ENCODE measurements around the gene NAPEPLD. TPM values are rescaled to one million over a fixed set of nuclear protein-coding genes. Genes with fewer than 3 reads are reported as not detected.

Gene NAPEPLD
- total and polyA plus RNA-seq, 2 donors (not counting 3 experiments of a cell fraction or from before 2014, with no cell fraction given): 2.6 to 6.7 TPM

DNA sequence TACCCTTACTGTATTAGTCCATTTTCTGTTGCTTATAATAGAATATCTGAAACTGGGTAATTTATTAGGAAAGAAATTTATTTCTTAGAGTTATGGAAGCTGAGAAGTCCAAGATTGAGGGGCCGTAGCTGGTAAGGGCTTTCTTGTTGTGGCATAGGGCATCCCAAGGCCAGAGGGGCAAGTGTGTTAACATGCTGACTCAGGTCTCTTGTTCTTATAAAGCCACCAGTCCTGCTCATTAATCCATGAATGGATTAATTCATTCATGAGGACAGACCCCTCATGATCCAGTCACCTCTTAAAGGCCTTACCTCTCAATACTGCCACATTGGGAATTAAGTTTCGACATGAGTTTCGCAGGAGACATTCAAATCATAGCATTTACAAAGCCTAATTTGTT is 71.6 kb downstream of the NAPEPLD start:
- dilution Hi-C loops (cut with MboI; ENCODE audit: extremely low pct_ligation_motif_present, low sequenced_read_pairs): no loop called here
- H3K9me1 ChIP-seq (replicated peaks; ENCODE audit: control insufficient read depth, extremely low read depth, insufficient read depth, low read length): no peaks in the 10 kb centered on the region
- ChIA-PET POLR2A (interaction anchor here (0.5 kb wide), 1 partner anchor 165 kb away, joined by 8 read pairs; the partner anchor contains the start of gene LRRC17), CTCF (interaction anchor here (1.9 kb wide), 1 partner anchor 15 kb away, joined by 7 read pairs; no protein-coding TSS in a partner anchor)
- no TSS peak for BruUV-seq (replicated peaks)
- H3K9ac ChIP-seq (replicated peaks; ENCODE audit: extremely low read depth, insufficient read depth, low read length): no peak overlapping the region
- no peak overlapping the region for H3K4me2 ChIP-seq (ENCODE audit: insufficient read depth, low read length)
- H3K27ac ChIP-seq (ENCODE audit: insufficient read depth, low read depth, low read length): no peak overlapping the region
- H4K20me1 ChIP-seq (replicated peaks; ENCODE audit: control insufficient read depth, extremely low read depth, insufficient read depth, low read length): no peaks in the 10 kb centered on the region
- no peak overlapping the region for H2AFZ ChIP-seq (ENCODE audit: low read depth, low read length)
- no peak overlapping the region for H3K4me3 ChIP-seq (replicated peaks in 1 of 3; ENCODE audit: insufficient read depth in 1 of 3, low read depth in 1 of 3, low read length in 3 of 3)
- H3K27me3 ChIP-seq (ENCODE audit: control insufficient read depth in 2 of 2, insufficient read depth in 2 of 2, low read length in 2 of 2): no peaks in the 10 kb centered on the region
- TF ChIP-seq CTCF (IDR thresholded peaks at IDR 0.05; ENCODE audit: extremely low read depth in 1 of 2, insufficient read depth in 1 of 2, low read depth in 1 of 2, low read length in 2 of 2) (no peak), GATA2 (IDR thresholded peaks at IDR 0.05; ENCODE audit: insufficient read depth, insufficient read length, low read depth, low read length) (no peak), JUN (IDR thresholded peaks at IDR 0.05; ENCODE audit: borderline replicate concordance, insufficient read depth, insufficient read length, low read depth) (no peak), EZH2 (IDR thresholded peaks at IDR 0.05; ENCODE audit: borderline replicate concordance, low read depth, low read length, severe bottlenecking) (no peak), POLR2A (IDR thresholded peaks at IDR 0.05; ENCODE audit: low read depth, low read length) (no peak), POLR2AphosphoS5 (IDR thresholded peaks at IDR 0.05; ENCODE audit: insufficient read depth, low read depth, low read length) (no peak), MAX (IDR thresholded peaks at IDR 0.05; ENCODE audit: insufficient read depth, insufficient read length) (no peak), FOS (IDR thresholded peaks at IDR 0.05; ENCODE audit: borderline replicate concordance, insufficient read depth, low read length) (no peak), MYC (IDR thresholded peaks at IDR 0.05; ENCODE audit: low read depth, low read length) (no peak)
- H3K4me1 ChIP-seq (ENCODE audit: control insufficient read depth, extremely low read depth, insufficient read depth, low read length): peaks cover 17% of the 10 kb centered on the region
- no peaks in the 10 kb centered on the region for H3K9me3 ChIP-seq (replicated peaks; ENCODE audit: control insufficient read depth, insufficient read depth, low read length)
- H3K36me3 ChIP-seq (ENCODE audit: control insufficient read depth in 2 of 2, extremely low read depth in 1 of 2, insufficient read depth in 2 of 2, low read length in 2 of 2): no peaks in the 10 kb centered on the region
- no peak for FAIRE-seq
- no peak for DNase-seq (ENCODE audit: low read depth, low spot score)
- H3K79me2 ChIP-seq (ENCODE audit: control insufficient read depth, insufficient read depth, low read length): peaks cover 39% of the 10 kb centered on the region
- intact Hi-C loops (cut with micrococcal nuclease): no loop called here

All from endothelial cell of umbilical vein (primary cell).